ENCODE measurements around the gene OGFR. TPM values are rescaled to one million over a fixed set of nuclear protein-coding genes. Genes with fewer than 3 reads are reported as not detected.
A peak's percentile ranks its signal among the peaks of the same experiment; 100 is the strongest.

The OGFR gene
- total RNA-seq (2014; rRNA removed; shearing (Covaris generic)), result 62.0 and 117 TPM in 2 replicates

GRCh38 chr20:62804627-62805154, at the start of gene OGFR:
TSS of gene OGFR (plus strand) at chr20:62804835. CDS start at chr20:62804860, 25 bp downstream.
- DNase-seq (ENCODE audit: low read depth), result peak; percentile 57

- DNase-seq (ENCODE audit: low read depth), result no peak
Measured at GRCh38 chr20:62754991-62755356, 49.7 kb upstream of the OGFR start.

- DNase-seq (ENCODE audit: low read depth), result no peak
Measured at GRCh38 chr20:62755817-62756724, 48.6 kb upstream of the OGFR start.

GRCh38 chr20:62758226-62758912, 46.3 kb upstream of the OGFR start:
- DNase-seq (ENCODE audit: low read depth), result no peak

DNA sequence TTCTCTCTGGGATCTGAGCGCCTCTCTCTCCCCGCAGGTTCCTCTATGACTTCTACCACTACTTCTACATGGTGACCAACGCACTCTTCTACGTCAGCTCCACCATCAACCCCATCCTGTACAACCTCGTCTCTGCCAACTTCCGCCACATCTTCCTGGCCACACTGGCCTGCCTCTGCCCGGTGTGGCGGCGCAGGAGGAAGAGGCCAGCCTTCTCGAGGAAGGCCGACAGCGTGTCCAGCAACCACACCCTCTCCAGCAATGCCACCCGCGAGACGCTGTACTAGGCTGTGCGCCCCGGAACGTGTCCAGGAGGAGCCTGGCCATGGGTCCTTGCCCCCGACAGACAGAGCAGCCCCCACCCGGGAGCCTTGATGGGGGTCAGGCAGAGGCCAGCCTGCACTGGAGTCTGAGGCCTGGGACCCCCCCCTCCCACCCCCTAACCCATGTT, 44.6 kb upstream of the OGFR start:
- no peak for DNase-seq (ENCODE audit: low read depth)

- no peak for DNase-seq (ENCODE audit: low read depth)
Measured at GRCh38 chr20:62760471-62760855, 44.2 kb upstream of the OGFR start.

- peak; percentile 36 for DNase-seq (ENCODE audit: low read depth)
Measured at GRCh38 chr20:62760856-62761758, 43.5 kb upstream of the OGFR start.

DNA sequence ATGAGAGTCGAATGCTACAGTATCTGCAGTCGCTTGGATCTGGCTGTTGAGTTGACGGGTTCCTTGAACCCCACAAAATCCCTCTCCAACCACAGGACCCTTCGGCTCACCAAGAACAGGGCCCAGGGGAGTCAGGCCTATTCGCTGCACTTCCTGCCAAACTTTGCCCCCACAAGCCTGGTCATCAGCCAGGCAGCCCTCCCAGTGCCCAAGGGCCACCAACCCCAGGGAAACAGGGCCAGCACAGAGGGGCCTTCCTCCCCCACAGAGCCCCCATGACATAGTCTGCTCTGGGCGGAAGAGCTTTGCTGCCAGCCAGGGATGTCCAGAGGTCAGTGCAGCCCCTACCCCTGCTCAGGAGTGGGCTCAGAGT, 42.9 kb upstream of the OGFR start:
- no peak for DNase-seq (ENCODE audit: low read depth)

GRCh38 chr20:62762376-62762775, 42.3 kb upstream of the OGFR start:
- no peak for DNase-seq (ENCODE audit: low read depth)

GRCh38 chr20:62762801-62763368, 41.8 kb upstream of the OGFR start:
- no peak for DNase-seq (ENCODE audit: low read depth)

- no peak for DNase-seq (ENCODE audit: low read depth)
Measured at GRCh38 chr20:62763404-62763803, 41.2 kb upstream of the OGFR start.

DNA sequence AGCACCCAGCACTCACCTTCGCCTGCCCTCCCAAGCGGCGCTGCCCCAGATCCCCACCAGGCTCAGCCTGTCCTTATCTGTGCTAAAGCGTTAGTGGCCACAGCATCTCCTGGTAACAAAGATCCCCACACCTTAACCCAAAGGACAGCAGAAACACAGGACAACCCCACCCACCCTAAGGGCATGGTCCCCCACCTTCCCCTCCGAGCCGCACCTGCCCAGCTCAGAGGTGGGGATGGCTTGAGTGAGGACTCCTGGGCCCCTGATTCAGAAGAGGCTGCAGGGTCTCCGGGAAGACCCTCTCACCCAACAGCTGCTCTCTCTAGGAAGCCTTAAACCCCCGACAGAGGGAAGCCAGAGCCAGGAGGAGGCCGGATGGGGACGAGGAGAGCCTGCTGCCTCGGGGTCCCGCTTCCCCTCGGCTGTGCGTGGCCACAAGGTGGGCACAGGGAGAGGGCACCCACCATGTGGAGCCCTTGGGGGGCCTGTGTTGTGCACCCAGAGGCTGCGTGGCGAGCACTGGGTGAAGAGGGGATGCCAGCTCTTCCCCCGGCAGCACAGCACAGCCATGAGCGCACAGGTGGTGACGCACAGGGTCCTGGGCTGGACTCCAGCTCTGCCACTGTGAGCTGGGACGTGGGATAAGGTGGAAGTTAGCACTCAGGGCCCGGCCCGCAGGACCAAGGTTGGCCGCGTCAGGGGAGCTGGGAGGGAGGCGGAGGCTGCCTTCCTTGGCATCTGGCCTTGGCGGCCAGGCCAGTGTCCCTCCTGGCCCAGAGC, 40.3 kb upstream of the OGFR start:
- peak; percentile 44 for DNase-seq (ENCODE audit: low read depth)

- no peak for DNase-seq (ENCODE audit: low read depth)
Measured at GRCh38 chr20:62765021-62765420, 39.6 kb upstream of the OGFR start.

- no peak for DNase-seq (ENCODE audit: low read depth)
Measured at GRCh38 chr20:62765432-62766070, 39.1 kb upstream of the OGFR start.

DNA sequence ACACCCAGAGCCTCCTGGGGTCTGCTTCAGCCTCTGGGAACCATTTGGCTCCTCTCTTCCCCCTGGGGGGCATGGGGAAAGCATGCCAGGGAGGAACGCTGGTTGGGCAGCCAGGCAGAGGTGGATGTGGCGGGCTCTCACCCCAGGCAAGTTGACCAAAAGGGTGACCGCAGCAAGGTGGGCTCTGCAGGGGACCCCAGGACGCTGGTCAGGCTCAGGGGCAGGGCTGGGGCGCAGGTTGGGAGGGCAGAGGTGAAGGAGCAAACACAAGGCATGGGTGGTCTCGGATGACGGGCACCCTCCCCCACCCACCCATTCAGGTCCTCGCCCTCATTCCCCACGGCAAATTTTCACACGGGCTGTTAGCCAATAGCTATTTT, 38.6 kb upstream of the OGFR start:
- DNase-seq (ENCODE audit: low read depth), result no peak

- no peak for DNase-seq (ENCODE audit: low read depth)
Measured at GRCh38 chr20:62766716-62767115, 37.9 kb upstream of the OGFR start.

GRCh38 chr20:62768234-62768546, 36.4 kb upstream of the OGFR start:
- no peak for DNase-seq (ENCODE audit: low read depth)

GRCh38 chr20:62768551-62769287, 35.9 kb upstream of the OGFR start:
- peak; percentile 85 for DNase-seq (ENCODE audit: low read depth)

DNA sequence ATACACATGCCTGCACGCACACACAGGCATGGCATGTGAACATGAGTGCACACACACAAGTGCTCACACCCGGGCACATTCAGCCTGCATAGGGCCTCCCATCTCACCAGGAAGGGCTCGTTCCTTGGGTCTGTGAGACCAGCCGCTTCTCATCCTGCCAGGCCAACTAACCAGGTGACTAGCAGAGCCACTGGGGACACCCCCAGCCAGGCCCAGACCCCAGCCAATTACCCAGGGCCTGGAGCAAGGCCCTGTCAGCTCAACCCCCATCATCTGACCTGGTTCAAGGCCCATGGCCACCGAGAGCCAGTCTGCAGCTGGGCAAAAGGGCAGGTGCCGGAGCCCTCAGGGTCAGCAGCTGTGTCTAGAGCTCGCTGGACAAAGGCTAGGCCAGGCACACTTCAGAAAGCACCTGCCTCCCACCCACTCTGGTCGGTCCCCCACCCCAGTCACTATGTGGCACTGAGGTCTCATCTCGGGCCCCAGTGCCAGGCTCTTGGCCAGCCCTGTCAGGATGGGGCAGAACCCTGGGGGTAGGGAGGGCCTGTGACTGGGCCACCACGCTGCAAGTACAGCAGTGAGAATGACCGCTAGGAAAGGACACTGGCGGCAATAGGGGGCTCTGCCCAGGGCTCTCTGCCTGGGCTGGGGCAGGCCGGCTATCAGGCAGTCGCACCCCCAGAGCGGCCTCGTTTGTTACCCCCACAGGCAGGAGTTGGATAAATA, 35.1 kb upstream of the OGFR start:
- DNase-seq (ENCODE audit: low read depth), result no peak

Measured in M059J (cell line).